ENCODE data around the gene LRFN2. TPM values are rescaled to one million over a fixed set of nuclear protein-coding genes. Genes with fewer than 3 reads are reported as not detected.

The LRFN2 gene
- total RNA-seq, 3 donors from 2014 or later, result not detected

- Histone ChIP-seq H3K27ac (no peak overlapping the region), H3K36me3 (no peaks in the 10 kb centered on the region), H3K9me3 (no peaks in the 10 kb centered on the region), H3K4me3 (no peak overlapping the region), H3K27me3 (no peaks in the 10 kb centered on the region), H3K4me1 (no peaks in the 10 kb centered on the region)
- TF ChIP-seq, protein P1, sequence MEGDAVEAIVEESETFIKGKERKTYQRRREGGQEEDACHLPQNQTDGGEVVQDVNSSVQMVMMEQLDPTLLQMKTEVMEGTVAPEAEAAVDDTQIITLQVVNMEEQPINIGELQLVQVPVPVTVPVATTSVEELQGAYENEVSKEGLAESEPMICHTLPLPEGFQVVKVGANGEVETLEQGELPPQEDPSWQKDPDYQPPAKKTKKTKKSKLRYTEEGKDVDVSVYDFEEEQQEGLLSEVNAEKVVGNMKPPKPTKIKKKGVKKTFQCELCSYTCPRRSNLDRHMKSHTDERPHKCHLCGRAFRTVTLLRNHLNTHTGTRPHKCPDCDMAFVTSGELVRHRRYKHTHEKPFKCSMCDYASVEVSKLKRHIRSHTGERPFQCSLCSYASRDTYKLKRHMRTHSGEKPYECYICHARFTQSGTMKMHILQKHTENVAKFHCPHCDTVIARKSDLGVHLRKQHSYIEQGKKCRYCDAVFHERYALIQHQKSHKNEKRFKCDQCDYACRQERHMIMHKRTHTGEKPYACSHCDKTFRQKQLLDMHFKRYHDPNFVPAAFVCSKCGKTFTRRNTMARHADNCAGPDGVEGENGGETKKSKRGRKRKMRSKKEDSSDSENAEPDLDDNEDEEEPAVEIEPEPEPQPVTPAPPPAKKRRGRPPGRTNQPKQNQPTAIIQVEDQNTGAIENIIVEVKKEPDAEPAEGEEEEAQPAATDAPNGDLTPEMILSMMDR (IDR thresholded peaks at IDR 0.05), result no peak
- no peak for TF ChIP-seq POLR2A (IDR thresholded peaks at IDR 0.05)
- no peak for TF ChIP-seq POLR2AphosphoS5 (IDR thresholded peaks at IDR 0.05)
- DNase-seq (ENCODE audit: low spot score in 2 of 2), result no peak
- intact Hi-C loops (cut with DNase I; ENCODE audit: low total_unique reads), result no loop called here
Measured at GRCh38 chr6:40569162-40569910, 17.8 kb downstream of the LRFN2 start.

DNA sequence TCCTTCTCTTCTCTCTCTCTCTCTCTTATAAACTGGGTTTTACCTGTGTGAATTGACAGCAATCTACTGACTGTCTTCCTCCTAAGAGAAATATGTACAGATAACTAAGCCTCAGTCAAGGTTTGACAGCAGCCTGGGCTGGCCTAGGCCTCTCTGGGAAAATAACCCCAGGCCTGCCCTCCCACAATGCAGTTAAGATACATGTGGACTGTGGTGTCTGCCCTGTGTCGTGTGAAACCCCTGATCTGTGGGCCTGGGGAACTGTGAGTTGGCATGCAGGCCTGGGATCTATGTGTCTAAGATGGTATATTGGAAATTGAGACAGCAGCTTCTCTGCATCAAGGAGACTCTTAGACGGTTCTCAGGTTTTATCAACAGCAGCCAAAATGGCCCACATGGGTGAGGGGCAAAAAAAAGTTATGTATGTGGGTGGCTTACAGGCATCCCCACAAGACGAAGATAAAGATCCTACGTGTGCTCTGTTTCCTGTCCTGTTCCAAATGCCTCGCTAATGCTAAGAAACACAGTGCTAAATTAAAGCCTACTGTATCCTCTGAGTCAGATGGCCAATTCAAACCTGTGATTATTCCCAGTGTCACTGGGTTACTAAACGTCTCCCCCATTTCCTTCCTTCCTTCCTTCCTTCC is 19.0 kb downstream of the LRFN2 start:
- TF ChIP-seq POLR2AphosphoS5 (IDR thresholded peaks at IDR 0.05), result no peak
- TF ChIP-seq POLR2A (IDR thresholded peaks at IDR 0.05), result no peak
- TF ChIP-seq, protein P1 (IDR thresholded peaks at IDR 0.05), result no peak
- intact Hi-C loops (cut with DNase I; ENCODE audit: low total_unique reads), result no loop called here
- no peaks in the 10 kb centered on the region for H3K27me3 ChIP-seq

GRCh38 chr6:40563111-40563510 is 24.1 kb downstream of the LRFN2 start:
- H3K4me1 ChIP-seq, result no peaks in the 10 kb centered on the region
- no peaks in the 10 kb centered on the region for H3K27me3 ChIP-seq
- H3K4me3 ChIP-seq, result no peak overlapping the region
- H3K27ac ChIP-seq, result no peak overlapping the region
- no peaks in the 10 kb centered on the region for H3K9me3 ChIP-seq
- intact Hi-C loops (cut with DNase I; ENCODE audit: low total_unique reads), result no loop called here
- DNase-seq (ENCODE audit: low spot score in 2 of 2), result no peak
- H3K36me3 ChIP-seq, result no peaks in the 10 kb centered on the region
- no peak for TF ChIP-seq POLR2AphosphoS5 (IDR thresholded peaks at IDR 0.05)
- TF ChIP-seq, protein P1 (IDR thresholded peaks at IDR 0.05), result no peak
- no peak for TF ChIP-seq POLR2A (IDR thresholded peaks at IDR 0.05)

More for the DNA sequence above, 19.0 kb downstream of the LRFN2 start:
- Histone ChIP-seq H3K4me3 (no peak overlapping the region), H3K36me3 (no peaks in the 10 kb centered on the region), H3K27ac (no peak overlapping the region), H3K4me1 (no peaks in the 10 kb centered on the region), H3K9me3 (no peaks in the 10 kb centered on the region)
- DNase-seq (ENCODE audit: low spot score in 2 of 2), result no peak

DNA sequence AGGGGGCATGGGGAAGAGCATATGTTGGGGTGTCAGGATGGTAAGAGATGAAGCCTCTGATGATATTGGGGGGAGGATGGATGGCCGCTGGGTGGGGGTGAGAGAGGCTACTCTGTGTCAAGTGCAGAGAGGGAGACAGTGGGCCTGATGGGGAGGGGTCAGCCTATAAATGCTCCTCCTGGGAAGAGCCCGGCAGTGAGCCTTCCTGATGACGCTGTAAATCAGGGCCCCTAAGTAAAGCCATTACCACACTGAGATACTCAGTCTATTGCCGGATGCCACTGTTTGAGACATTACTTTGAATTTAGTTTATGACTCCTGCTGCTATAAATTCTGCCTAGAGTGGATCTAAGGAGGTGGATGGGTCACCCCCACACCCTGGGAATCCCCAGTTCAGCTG is 28.1 kb downstream of the LRFN2 start:
- no peaks in the 10 kb centered on the region for H3K9me3 ChIP-seq
- no peaks in the 10 kb centered on the region for H3K36me3 ChIP-seq
- intact Hi-C loops (cut with DNase I; ENCODE audit: low total_unique reads), result no loop called here
- TF ChIP-seq, protein P1 (IDR thresholded peaks at IDR 0.05), result no peak
- no peak for TF ChIP-seq POLR2AphosphoS5 (IDR thresholded peaks at IDR 0.05)
- no peak for TF ChIP-seq POLR2A (IDR thresholded peaks at IDR 0.05)
- H3K27me3 ChIP-seq, result no peaks in the 10 kb centered on the region
- DNase-seq (ENCODE audit: low spot score in 2 of 2), result no peak
- H3K4me3 ChIP-seq, result no peak overlapping the region
- no peaks in the 10 kb centered on the region for H3K4me1 ChIP-seq
- H3K27ac ChIP-seq, result no peak overlapping the region

- Histone ChIP-seq H3K4me3 (no peak overlapping the region), H3K27me3 (no peaks in the 10 kb centered on the region), H3K4me1 (no peaks in the 10 kb centered on the region), H3K9me3 (no peaks in the 10 kb centered on the region), H3K36me3 (no peaks in the 10 kb centered on the region), H3K27ac (no peak overlapping the region)
- TF ChIP-seq, protein P1 (IDR thresholded peaks at IDR 0.05), result no peak
- no peak for TF ChIP-seq POLR2A (IDR thresholded peaks at IDR 0.05)
- DNase-seq (ENCODE audit: low spot score in 2 of 2), result no peak
- intact Hi-C loops (cut with DNase I; ENCODE audit: low total_unique reads), result no loop called here
Measured at GRCh38 chr6:40558102-40558501, 29.1 kb downstream of the LRFN2 start.

Measured in breast epithelium (tissue), 4 donors.